WTC11 (cell line): ENCODE results near the gene KDM6B.

Source experiments
- CBFB ChIP-seq: sonication (generic); formaldehyde crosslinking; IDR thresholded peaks from 2 replicates; pipeline ENCODE4 v1.8.1; 2022; ENCODE audit warnings: mild to moderate bottlenecking, low read depth, missing genetic modification reagents
- CREM ChIP-seq: sonication (generic); formaldehyde crosslinking; IDR thresholded peaks from 2 replicates; pipeline ENCODE4 v1.8.1; 2022; ENCODE audit warnings: mild to moderate bottlenecking, missing genetic modification reagents, moderate library complexity
- CTCF ChIP-seq: fragments of 200-600 bp; IDR thresholded peaks from 2 replicates; pipeline ENCODE4 v1.8.0; 2022; ENCODE audit warnings: antibody characterized with exemption
- E2F1 ChIP-seq: sonication (generic); formaldehyde crosslinking; IDR thresholded peaks from 2 replicates; pipeline ENCODE4 v1.8.0; 2022; ENCODE audit warnings: mild to moderate bottlenecking, missing genetic modification reagents
- E2F5 ChIP-seq: sonication (generic); formaldehyde crosslinking; IDR thresholded peaks from 2 replicates; pipeline ENCODE4 v1.8.1; 2022; ENCODE audit warnings: mild to moderate bottlenecking, moderate library complexity, missing genetic modification reagents
- ESRRA ChIP-seq: sonication (generic); formaldehyde crosslinking; IDR thresholded peaks from 2 replicates; pipeline ENCODE4 v1.8.1; 2022; ENCODE audit warnings: mild to moderate bottlenecking, missing genetic modification reagents, borderline replicate concordance
- GABPB1 ChIP-seq: sonication (generic); formaldehyde crosslinking; IDR thresholded peaks from 2 replicates; pipeline ENCODE4 v1.8.1; 2023; ENCODE audit warnings: mild to moderate bottlenecking, missing genetic modification reagents
- KAT7 ChIP-seq: sonication (generic); formaldehyde crosslinking; IDR thresholded peaks from 2 replicates; pipeline ENCODE4 v1.8.1; 2023; ENCODE audit warnings: missing genetic modification reagents, mild to moderate bottlenecking, borderline replicate concordance
- RELA ChIP-seq: sonication (generic); formaldehyde crosslinking; IDR thresholded peaks from 2 replicates; pipeline ENCODE4 v1.8.1; 2022; ENCODE audit warnings: missing genetic modification reagents, mild to moderate bottlenecking, borderline replicate concordance
- USF2 ChIP-seq: sonication (generic); formaldehyde crosslinking; IDR thresholded peaks from 2 replicates; pipeline ENCODE4 v1.8.1; 2023; ENCODE audit warnings: mild to moderate bottlenecking, missing genetic modification reagents, moderate library complexity
- ZMAT4 ChIP-seq: fragments of 250-450 bp; sonication (Bioruptor Pico); IDR thresholded peaks from 2 replicates; pipeline ENCODE4 v1.9.0; 2021; ENCODE audit warnings: mild to moderate bottlenecking
- ZNF138 ChIP-seq: sonication (generic); formaldehyde crosslinking; conservative IDR thresholded peaks from 2 replicates; pipeline ENCODE4 v1.8.1; 2022; ENCODE audit warnings: mild to moderate bottlenecking, moderate library complexity, missing genetic modification reagents

- TF ChIP-seq CTCF (no peak), GABPB1 (no peak), E2F5 (no peak), ESRRA (CRISPR knock-in tag) (no peak), USF2 (CRISPR knock-in tag) (no peak), CREM (no peak), E2F1 (no peak), CBFB (CRISPR knock-in tag) (no peak), ZNF138 (CRISPR knock-in tag) (no peak), KAT7 (CRISPR knock-in tag) (no peak), ZMAT4 (CRISPR knock-in tag) (no peak), RELA (CRISPR knock-in tag) (no peak)
These were observed 16.0 kb upstream of the KDM6B start for GRCh38 chr17:7818026-7818425.
